H9 (cell line): ENCODE measurements around the gene TANGO6. TPM values are rescaled to one million over a fixed set of nuclear protein-coding genes. Genes with fewer than 3 reads are reported as not detected.

Source experiments
- DNase-seq: peaks from one replicate; pipeline ENCODE4 v3.0.0-alpha.2; 2017
- H2AFZ ChIP-seq: one replicate; pipeline ENCODE4 v1.6.1; 2013; ENCODE audit warnings: mild to moderate bottlenecking, low read length, control low read depth, moderate library complexity
- H2AK5ac ChIP-seq: 2 replicates; pipeline ENCODE4 v1.6.1; 2013; ENCODE audit warnings: low read length, control low read depth, mixed read lengths; ENCODE audit not compliant: insufficient read length
- H2BK120ac ChIP-seq: one replicate; pipeline ENCODE4 v1.6.1; 2013; ENCODE audit warnings: low read depth, mild to moderate bottlenecking, low read length, control low read depth, inconsistent platforms; ENCODE audit not compliant: poor library complexity, severe bottlenecking
- H2BK12ac ChIP-seq: 2 replicates; pipeline ENCODE4 v1.6.1; 2013; ENCODE audit warnings: low read length, control low read depth, mixed read lengths, low read depth; ENCODE audit not compliant: insufficient read length
- H2BK15ac ChIP-seq: 2 replicates; pipeline ENCODE4 v1.6.1; 2013; ENCODE audit warnings: low read depth, low read length, control low read depth
- H2BK20ac ChIP-seq: one replicate; pipeline ENCODE4 v1.6.1; 2013; ENCODE audit warnings: low read depth, mild to moderate bottlenecking, low read length, control low read depth, inconsistent platforms; ENCODE audit not compliant: poor library complexity, severe bottlenecking
- H2BK5ac ChIP-seq: 2 replicates; pipeline ENCODE4 v1.6.1; 2013; ENCODE audit warnings: low read length, control low read depth, mixed read lengths; ENCODE audit not compliant: insufficient read length
- H3K14ac ChIP-seq: 2 replicates; pipeline ENCODE4 v1.6.1; 2013; ENCODE audit warnings: low read length, control low read depth; ENCODE audit not compliant: insufficient read depth
- H3K18ac ChIP-seq: 2 replicates; pipeline ENCODE4 v1.6.1; 2013; ENCODE audit warnings: low read depth, mild to moderate bottlenecking, mixed read lengths, low read length, control low read depth; ENCODE audit not compliant: insufficient read length
- H3K23ac ChIP-seq: 2 replicates; pipeline ENCODE4 v1.6.1; 2013; ENCODE audit warnings: low read length, control low read depth, mixed read lengths, low read depth; ENCODE audit not compliant: insufficient read length
- H3K23me2 ChIP-seq: 2 replicates; pipeline ENCODE4 v1.6.1; 2013; ENCODE audit warnings: low read depth, mild to moderate bottlenecking, mixed read lengths, low read length, control low read depth; ENCODE audit not compliant: insufficient read length, poor library complexity, severe bottlenecking
- H3K27ac ChIP-seq: 2 replicates; pipeline ENCODE4 v1.5.1; 2013; ENCODE audit warnings: low read length, control low read depth, mixed read lengths, low read depth; ENCODE audit not compliant: insufficient read length
- H3K27me3 ChIP-seq: 2 replicates; pipeline ENCODE4 v1.6.1; 2013; ENCODE audit warnings: low read length, control low read depth, inconsistent platforms; ENCODE audit not compliant: insufficient read depth
- H3K4ac ChIP-seq: 2 replicates; pipeline ENCODE4 v1.6.1; 2013; ENCODE audit warnings: low read depth, mild to moderate bottlenecking, control low read depth, inconsistent platforms, low read length, moderate library complexity
- H3K4me1 ChIP-seq: 2 replicates; pipeline ENCODE4 v1.6.1; 2013; ENCODE audit warnings: low read length, control low read depth, inconsistent platforms; ENCODE audit not compliant: insufficient read depth
- H3K4me2 ChIP-seq: 2 replicates; pipeline ENCODE4 v1.6.1; 2013; ENCODE audit warnings: low read length, control low read depth, mixed read lengths; ENCODE audit not compliant: insufficient read length, insufficient read depth
- H3K56ac ChIP-seq: 2 replicates; pipeline ENCODE4 v1.6.1; 2013; ENCODE audit warnings: low read depth, mild to moderate bottlenecking, mixed read lengths, low read length, control low read depth; ENCODE audit not compliant: insufficient read length
- H3K79me1 ChIP-seq: 2 replicates; pipeline ENCODE4 v1.6.1; 2013; ENCODE audit warnings: low read depth, mild to moderate bottlenecking, moderate library complexity, low read length, control low read depth, inconsistent platforms; ENCODE audit not compliant: insufficient read depth, poor library complexity, severe bottlenecking
- H3K79me2 ChIP-seq: 2 replicates; pipeline ENCODE4 v1.6.1; 2013; ENCODE audit warnings: low read length, control low read depth, inconsistent platforms; ENCODE audit not compliant: insufficient read depth
- H3K9ac ChIP-seq: 2 replicates; pipeline ENCODE4 v1.6.1; 2013; ENCODE audit warnings: low read length, control low read depth, mixed read lengths; ENCODE audit not compliant: insufficient read length; ENCODE audit errors: extremely low read depth
- H3K9me3 ChIP-seq: one replicate; pipeline ENCODE4 v1.6.1; 2013; ENCODE audit warnings: low read depth, low read length, inconsistent platforms; ENCODE audit not compliant: control insufficient read depth
- H3T11ph ChIP-seq: one replicate; pipeline ENCODE4 v1.6.1; 2013; ENCODE audit warnings: mild to moderate bottlenecking, low read length, control low read depth, inconsistent platforms
- H4K20me1 ChIP-seq: one replicate; pipeline ENCODE4 v1.6.1; 2013; ENCODE audit not compliant: control insufficient read depth, insufficient read length, insufficient read depth
- H4K5ac ChIP-seq: 2 replicates; pipeline ENCODE4 v1.6.1; 2013; ENCODE audit warnings: low read depth, mild to moderate bottlenecking, mixed read lengths, low read length, control low read depth; ENCODE audit not compliant: insufficient read length
- H4K8ac ChIP-seq: replicated peaks from 2 replicates; pipeline ENCODE4 v1.6.1; 2013; ENCODE audit warnings: low read length, control low read depth, mixed read lengths, low read depth; ENCODE audit not compliant: insufficient read length
- H4K91ac ChIP-seq: 2 replicates; pipeline ENCODE4 v1.6.1; 2013; ENCODE audit warnings: low read depth, mild to moderate bottlenecking, moderate library complexity, mixed read lengths, low read length, control low read depth; ENCODE audit not compliant: insufficient read length
- H3K27ac Mint-ChIP-seq, 3 experiments: 2 replicates in 2 of 3; 3 replicates in 1 of 3; pipeline ENCODE4 v1.8.0; 2020 to 2021; ENCODE audit warnings: mixed read lengths in 3 of 3, mild to moderate bottlenecking in 1 of 3, moderate library complexity in 1 of 3
- H3K27me3 Mint-ChIP-seq: 2 replicates; pipeline ENCODE4 v1.8.0; 2021; ENCODE audit warnings: low read depth, mild to moderate bottlenecking, moderate library complexity, mixed read lengths
- H3K36me3 Mint-ChIP-seq, 3 experiments: 2 replicates in 2 of 3; 3 replicates in 1 of 3; pipeline ENCODE4 v1.8.0; 2020 to 2021; ENCODE audit warnings: low read depth in 3 of 3, mixed read lengths in 3 of 3; ENCODE audit not compliant: insufficient read depth in 1 of 3
- H3K4me1 Mint-ChIP-seq, 2 experiments: 2 replicates each; pipeline ENCODE4 v1.8.0; 2020; ENCODE audit warnings: mixed read lengths in 2 of 2
- H3K4me3 Mint-ChIP-seq, 2 experiments: 2 replicates in 1 of 2; 3 replicates in 1 of 2; pipeline ENCODE4 v1.8.0; 2020 to 2021; ENCODE audit warnings: mild to moderate bottlenecking in 2 of 2, mixed read lengths in 2 of 2, moderate library complexity in 1 of 2
- H3K9me3 Mint-ChIP-seq, 2 experiments: 2 replicates in 1 of 2; 3 replicates in 1 of 2; pipeline ENCODE4 v1.8.0; 2020; ENCODE audit warnings: mild to moderate bottlenecking in 2 of 2, mixed read lengths in 2 of 2, moderate library complexity in 1 of 2
- CTCF ChIP-seq: fragments of 200-600 bp; sonication (generic); conservative IDR thresholded peaks from 3 replicates; pipeline ENCODE4 v1.8.0; 2021; ENCODE audit warnings: antibody characterized with exemption, mild to moderate bottlenecking
- WGBS: extraction: QIAGEN DNeasy Blood & Tissue Kit; methylation state at CpG from one replicate; pipeline ENCODE4 v1.1.7; 2013; ENCODE audit warnings: missing lambda C conversion rate, low lambda C conversion rate, mixed read lengths; ENCODE audit not compliant: insufficient read length; ENCODE audit errors: extremely low coverage; 5-methylcytosine and 5-hydroxymethylcytosine counted together
- total RNA-seq: library from RNA; stranded (reverse); gene quantifications from 2 replicates; pipeline ENCODE4 v1.2.1, GENCODE V29; 2021

The TANGO6 gene
- total RNA-seq, 1 experiment from 2014 or later: 12.0 TPM

- Histone ChIP-seq H3K56ac (no peak overlapping the region), H2BK120ac (no peak overlapping the region), H4K20me1 (no peaks in the 10 kb centered on the region), H3K18ac (no peak overlapping the region), H3K4ac (no peak overlapping the region), H2BK20ac (no peak overlapping the region), H4K5ac (no peak overlapping the region), H2BK5ac (no peak overlapping the region), H2AFZ (no peak overlapping the region), H3K4me1 (no peaks in the 10 kb centered on the region), H3K9me3 (no peaks in the 10 kb centered on the region), H2BK12ac (no peak overlapping the region), H3K79me1 (no peaks in the 10 kb centered on the region), H3K14ac (no peak overlapping the region), H2BK15ac (no peak overlapping the region), H3T11ph (no peak overlapping the region), H3K79me2 (no peaks in the 10 kb centered on the region), H2AK5ac (no peak overlapping the region), H3K27ac (no peak overlapping the region), H3K23ac (no peak overlapping the region), H4K8ac (no peak overlapping the region), H3K4me2 (no peak overlapping the region), H4K91ac (no peak overlapping the region), H3K9ac (no peak overlapping the region), H3K23me2 (no peaks in the 10 kb centered on the region), H3K27me3 (no peaks in the 10 kb centered on the region)
- DNase-seq: no peak
- H3K27me3 Mint-ChIP-seq: no peaks in the 10 kb centered on the region
- H3K4me1 Mint-ChIP-seq: peaks cover 0 to 5% of the 10 kb centered on the region in 2 experiments; a peak in 2 of 4 replicates
- no peak overlapping the region for H3K27ac Mint-ChIP-seq
- no peak for TF ChIP-seq CTCF
- H3K9me3 Mint-ChIP-seq: peaks cover 0 to 5% of the 10 kb centered on the region in 2 experiments; a peak in 2 of 5 replicates
- no peak overlapping the region for H3K4me3 Mint-ChIP-seq
- WGBS: no CpG with 5 or more reads among the region's 3 CpGs
- peaks cover 11 to 23% (median 17%) of the 10 kb centered on the region in 3 experiments for H3K36me3 Mint-ChIP-seq
These were observed 91.1 kb downstream of the TANGO6 start for GRCh38 chr16:68934402-68934801.
